ENCODE results near the gene CLDN4. TPM values are rescaled to one million over a fixed set of nuclear protein-coding genes. Genes with fewer than 3 reads are reported as not detected.
"Not testable (repeated sequence)": the region's sequence is repeated elsewhere in the genome, so short reads cannot be mapped to it uniquely, and the experiment has no call there.

The CLDN4 gene
- total RNA-seq, 1 donor from 2014 or later, result not detected

GRCh38 chr7:73828107-73828803 lies 2.5 kb upstream of the CLDN4 start:
- intact Hi-C loops (cut with micrococcal nuclease), result no loop called here
- Mint-ChIP-seq H3K27ac (no peak overlapping the region), H3K9me3 (no peaks in the 10 kb centered on the region), H3K36me3 (ENCODE audit: low read depth) (no peaks in the 10 kb centered on the region), H3K27me3 (ENCODE audit: low read depth) (peaks cover 18% of the 10 kb centered on the region), H3K4me3 (ENCODE audit: low read depth) (no peak overlapping the region), H3K4me1 (ENCODE audit: low read depth) (peaks cover 16% of the 10 kb centered on the region)
- no peak for DNase-seq (ENCODE audit: low spot score)

DNA sequence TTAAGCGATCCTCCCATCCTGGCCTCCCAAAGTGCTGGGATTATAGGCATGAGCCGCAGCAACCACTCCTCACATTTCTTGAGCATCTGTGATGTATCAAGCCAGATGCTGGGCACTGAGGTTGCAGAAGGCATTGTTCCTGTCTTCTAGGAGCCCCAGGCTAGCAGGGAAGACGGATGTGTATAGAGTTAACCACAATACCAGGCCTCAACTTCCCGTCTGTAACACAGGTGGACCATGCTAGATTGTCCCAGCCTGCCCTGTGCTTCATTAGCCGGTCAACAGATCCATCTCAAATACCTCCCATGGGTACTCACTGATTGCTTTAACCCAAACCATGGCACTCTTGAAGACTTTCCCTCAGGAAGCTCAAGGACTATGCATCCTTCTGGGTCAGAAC lies 1.8 kb upstream of the CLDN4 start:
- Mint-ChIP-seq H3K9me3 (no peaks in the 10 kb centered on the region), H3K4me3 (ENCODE audit: low read depth) (no peak overlapping the region), H3K27me3 (ENCODE audit: low read depth) (peaks cover 17% of the 10 kb centered on the region), H3K36me3 (ENCODE audit: low read depth) (no peaks in the 10 kb centered on the region), H3K4me1 (ENCODE audit: low read depth) (peaks cover 16% of the 10 kb centered on the region), H3K27ac (no peak overlapping the region)
- intact Hi-C loops (cut with micrococcal nuclease), result no loop called here
- no peak for DNase-seq (ENCODE audit: low spot score)

GRCh38 chr7:73829505-73829904 lies 1.3 kb upstream of the CLDN4 start:
- H3K4me3 Mint-ChIP-seq (ENCODE audit: low read depth), result no peak overlapping the region
- peaks cover 17% of the 10 kb centered on the region for H3K27me3 Mint-ChIP-seq (ENCODE audit: low read depth)
- no peak for DNase-seq (ENCODE audit: low spot score)
- peaks cover 16% of the 10 kb centered on the region for H3K4me1 Mint-ChIP-seq (ENCODE audit: low read depth)
- H3K27ac Mint-ChIP-seq, result no peak overlapping the region
- intact Hi-C loops (cut with micrococcal nuclease), result no loop called here
- H3K36me3 Mint-ChIP-seq (ENCODE audit: low read depth), result no peaks in the 10 kb centered on the region
- H3K9me3 Mint-ChIP-seq, result no peaks in the 10 kb centered on the region

DNA sequence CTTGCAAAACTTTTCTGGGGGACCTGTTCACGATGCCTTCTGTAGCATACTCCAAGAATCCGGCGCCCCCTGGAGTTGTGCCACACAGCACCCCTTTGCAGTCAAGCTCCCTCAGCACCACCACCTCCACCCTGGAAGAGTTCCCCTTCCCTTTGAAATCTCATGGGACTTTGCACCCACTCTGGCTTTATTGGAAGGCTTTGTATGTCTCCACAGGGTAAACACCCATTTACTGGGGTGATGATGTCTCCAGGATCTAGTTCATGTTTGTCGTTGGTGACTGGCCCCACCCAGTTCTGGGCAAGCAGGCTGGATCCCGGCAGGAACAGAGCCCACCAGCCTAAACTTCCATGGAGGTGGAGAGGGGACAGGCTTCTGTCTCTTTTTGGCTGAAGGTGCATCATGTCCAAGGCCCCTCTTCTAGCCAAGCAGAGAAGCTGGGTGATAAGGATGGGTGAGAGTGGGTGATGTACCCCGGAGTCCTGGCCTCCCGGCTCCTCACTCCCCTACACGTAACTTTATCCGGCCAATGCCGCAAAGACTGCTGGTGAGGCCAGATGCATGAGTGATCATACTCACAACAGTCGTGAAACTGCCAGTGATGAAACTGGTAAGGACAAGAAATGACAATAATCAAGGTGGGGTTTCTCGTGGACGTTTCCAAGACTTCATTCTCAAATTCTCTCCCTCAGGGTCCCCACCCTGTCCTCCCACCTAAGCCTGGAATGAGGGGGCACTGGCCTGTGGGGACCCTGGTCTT lies 695 bp upstream of the CLDN4 start:
- Mint-ChIP-seq H3K27me3 (ENCODE audit: low read depth) (peaks cover 17% of the 10 kb centered on the region), H3K4me3 (ENCODE audit: low read depth) (no peak overlapping the region), H3K9me3 (no peaks in the 10 kb centered on the region), H3K36me3 (ENCODE audit: low read depth) (no peaks in the 10 kb centered on the region), H3K27ac (no peak overlapping the region), H3K4me1 (ENCODE audit: low read depth) (peaks cover 16% of the 10 kb centered on the region)
- DNase-seq (ENCODE audit: low spot score), result no peak
- intact Hi-C loops (cut with micrococcal nuclease), result no loop called here

DNA sequence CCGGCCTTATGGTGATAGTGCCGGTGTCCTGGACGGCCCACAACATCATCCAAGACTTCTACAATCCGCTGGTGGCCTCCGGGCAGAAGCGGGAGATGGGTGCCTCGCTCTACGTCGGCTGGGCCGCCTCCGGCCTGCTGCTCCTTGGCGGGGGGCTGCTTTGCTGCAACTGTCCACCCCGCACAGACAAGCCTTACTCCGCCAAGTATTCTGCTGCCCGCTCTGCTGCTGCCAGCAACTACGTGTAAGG lies 713 bp downstream of the CLDN4 start:
- peaks cover 15% of the 10 kb centered on the region for H3K4me1 Mint-ChIP-seq (ENCODE audit: low read depth)
- intact Hi-C loops (cut with micrococcal nuclease), result no loop called here
- H3K36me3 Mint-ChIP-seq (ENCODE audit: low read depth), result no peaks in the 10 kb centered on the region
- H3K4me3 Mint-ChIP-seq (ENCODE audit: low read depth), result no peak overlapping the region
- no peaks in the 10 kb centered on the region for H3K9me3 Mint-ChIP-seq
- no peak for DNase-seq (ENCODE audit: low spot score)
- H3K27me3 Mint-ChIP-seq (ENCODE audit: low read depth), result peaks cover 13% of the 10 kb centered on the region
- no peak overlapping the region for H3K27ac Mint-ChIP-seq

GRCh38 chr7:73831834-73832651 lies 1.2 kb downstream of the CLDN4 start:
- no peak overlapping the region for H3K27ac Mint-ChIP-seq
- H3K4me1 Mint-ChIP-seq (ENCODE audit: low read depth), result peaks cover 11% of the 10 kb centered on the region
- H3K9me3 Mint-ChIP-seq, result no peaks in the 10 kb centered on the region
- no peak overlapping the region for H3K4me3 Mint-ChIP-seq (ENCODE audit: low read depth)
- peaks cover 8% of the 10 kb centered on the region for H3K27me3 Mint-ChIP-seq (ENCODE audit: low read depth)
- intact Hi-C loops (cut with micrococcal nuclease), result no loop called here
- no peaks in the 10 kb centered on the region for H3K36me3 Mint-ChIP-seq (ENCODE audit: low read depth)
- no peak for DNase-seq (ENCODE audit: low spot score)

DNA sequence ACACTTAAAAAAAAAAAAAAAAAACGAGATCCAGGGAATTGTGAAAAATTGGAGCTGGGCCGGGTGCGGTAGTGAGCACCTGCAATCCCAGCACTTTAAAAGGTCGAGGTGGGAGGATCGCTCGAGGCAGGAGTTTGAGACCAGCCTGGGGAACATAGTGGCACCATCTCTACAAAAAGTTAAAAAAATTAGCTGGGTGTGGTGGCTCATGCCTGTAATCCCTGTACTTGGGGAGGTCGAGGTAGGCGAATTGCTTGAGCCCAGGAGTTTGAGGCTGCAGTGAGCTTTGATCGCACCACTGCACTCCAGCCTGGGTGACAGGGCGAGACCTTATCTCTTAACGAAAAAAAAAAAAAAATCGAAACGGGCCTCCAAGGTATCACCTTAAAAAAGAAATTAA lies 2.0 kb downstream of the CLDN4 start:
- Mint-ChIP-seq H3K4me1 (ENCODE audit: low read depth) (peaks cover 7% of the 10 kb centered on the region), H3K27ac (no peak overlapping the region), H3K27me3 (ENCODE audit: low read depth) (peaks cover 1% of the 10 kb centered on the region), H3K9me3 (no peaks in the 10 kb centered on the region), H3K4me3 (ENCODE audit: low read depth) (no peak overlapping the region), H3K36me3 (ENCODE audit: low read depth) (no peaks in the 10 kb centered on the region)
- DNase-seq (ENCODE audit: low spot score), result no peak
- intact Hi-C loops (cut with micrococcal nuclease), result no loop called here

DNA sequence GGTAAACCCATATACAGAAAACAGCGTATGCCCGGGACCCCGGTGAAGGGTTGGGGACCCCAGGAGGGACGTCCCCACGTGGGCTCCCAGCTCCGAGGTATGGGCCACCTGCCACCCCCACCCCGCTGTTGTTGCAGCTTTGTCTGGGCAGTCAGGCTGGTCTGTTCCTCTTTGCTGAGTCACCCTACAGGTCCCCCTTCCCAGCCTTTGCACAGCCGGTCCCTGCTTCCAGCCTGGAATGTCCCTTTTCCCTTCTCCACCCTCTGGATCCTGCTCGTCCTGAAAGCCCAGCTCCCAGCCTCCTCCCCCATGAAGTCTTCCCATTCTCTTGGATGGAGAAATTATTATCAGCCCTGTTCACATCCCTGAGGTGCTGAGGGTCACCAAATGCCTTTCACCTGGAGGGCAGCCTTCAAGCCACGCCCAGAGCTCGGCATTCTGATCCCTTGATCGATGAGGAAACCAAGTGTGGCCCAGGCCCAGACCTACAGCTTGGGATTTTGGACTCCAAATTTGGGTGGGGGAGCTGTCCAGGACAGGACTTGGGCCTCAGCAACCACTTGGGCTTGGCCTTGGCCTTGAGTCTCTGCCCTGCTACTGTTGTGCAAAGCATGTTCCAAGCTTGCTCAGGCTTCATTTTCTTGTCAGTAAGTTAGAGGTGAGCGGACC lies 2.6 kb downstream of the CLDN4 start:
- H3K36me3 Mint-ChIP-seq (ENCODE audit: low read depth), result no peaks in the 10 kb centered on the region
- no peak for DNase-seq (ENCODE audit: low spot score)
- H3K27ac Mint-ChIP-seq, result no peak overlapping the region
- H3K4me1 Mint-ChIP-seq (ENCODE audit: low read depth), result peaks cover 7% of the 10 kb centered on the region
- intact Hi-C loops (cut with micrococcal nuclease), result no loop called here
- H3K4me3 Mint-ChIP-seq (ENCODE audit: low read depth), result no peak overlapping the region
- H3K27me3 Mint-ChIP-seq (ENCODE audit: low read depth), result peaks cover 1% of the 10 kb centered on the region
- no peaks in the 10 kb centered on the region for H3K9me3 Mint-ChIP-seq

- intact Hi-C loops (cut with micrococcal nuclease), result no loop called here
- H3K4me3 Mint-ChIP-seq (ENCODE audit: low read depth), result no peak overlapping the region
- no peaks in the 10 kb centered on the region for H3K27me3 Mint-ChIP-seq (ENCODE audit: low read depth)
- H3K27ac Mint-ChIP-seq, result no peak overlapping the region
- DNase-seq (ENCODE audit: low spot score), result no peak
- H3K36me3 Mint-ChIP-seq (ENCODE audit: low read depth), result no peaks in the 10 kb centered on the region
- peaks cover 4% of the 10 kb centered on the region for H3K4me1 Mint-ChIP-seq (ENCODE audit: low read depth)
- no peaks in the 10 kb centered on the region for H3K9me3 Mint-ChIP-seq
These were observed 3.9 kb downstream of the CLDN4 start for GRCh38 chr7:73834626-73835191.

DNA sequence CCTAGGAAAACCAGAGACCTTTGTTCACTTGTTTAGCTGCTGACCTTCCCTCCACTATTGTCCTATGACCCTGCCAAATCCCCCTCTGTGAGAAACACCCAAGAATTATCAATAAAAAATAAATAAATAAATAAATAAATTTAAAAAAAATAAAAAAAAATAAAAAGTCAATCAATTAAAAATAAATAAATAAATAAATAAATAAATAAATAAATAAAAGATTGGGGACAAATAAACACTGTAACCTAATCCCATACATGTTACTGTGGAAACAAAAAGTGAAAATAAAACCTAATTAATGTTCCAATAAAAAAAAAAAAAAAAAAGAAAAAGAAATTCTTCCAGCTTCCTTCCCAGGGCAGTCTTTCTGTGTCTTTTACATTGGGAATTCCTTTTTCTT lies 6.4 kb downstream of the CLDN4 start:
- H3K27ac Mint-ChIP-seq; H3K27me3 Mint-ChIP-seq (ENCODE audit: low read depth); H3K4me3 Mint-ChIP-seq (ENCODE audit: low read depth); H3K4me1 Mint-ChIP-seq (ENCODE audit: low read depth); intact Hi-C loops (cut with micrococcal nuclease); H3K9me3 Mint-ChIP-seq; DNase-seq (ENCODE audit: low spot score); H3K36me3 Mint-ChIP-seq (ENCODE audit: low read depth): not testable (repeated sequence)

- no peaks in the 10 kb centered on the region for H3K36me3 Mint-ChIP-seq (ENCODE audit: low read depth)
- no peaks in the 10 kb centered on the region for H3K9me3 Mint-ChIP-seq
- H3K4me3 Mint-ChIP-seq (ENCODE audit: low read depth), result no peak overlapping the region
- no peak for DNase-seq (ENCODE audit: low spot score)
- peaks cover under 1% of the 10 kb centered on the region for H3K27me3 Mint-ChIP-seq (ENCODE audit: low read depth)
- H3K27ac Mint-ChIP-seq, result no peak overlapping the region
- intact Hi-C loops (cut with micrococcal nuclease), result no loop called here
- H3K4me1 Mint-ChIP-seq (ENCODE audit: low read depth), result peaks cover 4% of the 10 kb centered on the region
These were observed 7.8 kb downstream of the CLDN4 start for GRCh38 chr7:73838642-73839041.

DNA sequence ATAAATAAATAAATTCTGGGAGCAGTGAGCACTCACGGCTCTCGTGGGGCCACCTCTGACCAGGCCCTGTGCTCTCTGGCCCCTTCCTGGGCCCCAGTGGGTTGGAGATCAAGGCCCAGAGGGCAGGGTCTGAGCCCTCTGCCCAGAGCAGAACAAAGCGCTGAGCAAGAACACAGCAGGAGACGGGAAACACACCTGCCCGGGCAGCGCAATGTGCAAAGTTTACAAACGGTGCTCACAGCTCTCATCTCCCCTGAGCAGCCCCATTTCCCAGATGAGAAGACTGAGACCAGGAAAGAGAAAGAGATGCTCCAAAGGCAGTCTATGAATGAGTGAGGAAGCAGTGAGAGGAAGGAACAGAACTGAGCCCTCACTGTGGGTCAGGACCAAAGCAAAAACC lies 8.5 kb downstream of the CLDN4 start:
- Mint-ChIP-seq H3K4me1 (ENCODE audit: low read depth) (peaks cover 8% of the 10 kb centered on the region), H3K4me3 (ENCODE audit: low read depth) (no peak overlapping the region), H3K27me3 (ENCODE audit: low read depth) (peaks cover 4% of the 10 kb centered on the region), H3K36me3 (ENCODE audit: low read depth) (no peaks in the 10 kb centered on the region), H3K27ac (no peak overlapping the region), H3K9me3 (no peaks in the 10 kb centered on the region)
- intact Hi-C loops (cut with micrococcal nuclease), result no loop called here
- DNase-seq (ENCODE audit: low spot score), result no peak
